Non-pigmented ciliary epithelial cell (primary cell): ENCODE data around the gene TMEM201.

Source experiments
- DNase-seq: peaks from one replicate; pipeline ENCODE4 v3.0.0-alpha.2; 2010; ENCODE audit warnings: low read depth

The TMEM201 gene

DNA sequence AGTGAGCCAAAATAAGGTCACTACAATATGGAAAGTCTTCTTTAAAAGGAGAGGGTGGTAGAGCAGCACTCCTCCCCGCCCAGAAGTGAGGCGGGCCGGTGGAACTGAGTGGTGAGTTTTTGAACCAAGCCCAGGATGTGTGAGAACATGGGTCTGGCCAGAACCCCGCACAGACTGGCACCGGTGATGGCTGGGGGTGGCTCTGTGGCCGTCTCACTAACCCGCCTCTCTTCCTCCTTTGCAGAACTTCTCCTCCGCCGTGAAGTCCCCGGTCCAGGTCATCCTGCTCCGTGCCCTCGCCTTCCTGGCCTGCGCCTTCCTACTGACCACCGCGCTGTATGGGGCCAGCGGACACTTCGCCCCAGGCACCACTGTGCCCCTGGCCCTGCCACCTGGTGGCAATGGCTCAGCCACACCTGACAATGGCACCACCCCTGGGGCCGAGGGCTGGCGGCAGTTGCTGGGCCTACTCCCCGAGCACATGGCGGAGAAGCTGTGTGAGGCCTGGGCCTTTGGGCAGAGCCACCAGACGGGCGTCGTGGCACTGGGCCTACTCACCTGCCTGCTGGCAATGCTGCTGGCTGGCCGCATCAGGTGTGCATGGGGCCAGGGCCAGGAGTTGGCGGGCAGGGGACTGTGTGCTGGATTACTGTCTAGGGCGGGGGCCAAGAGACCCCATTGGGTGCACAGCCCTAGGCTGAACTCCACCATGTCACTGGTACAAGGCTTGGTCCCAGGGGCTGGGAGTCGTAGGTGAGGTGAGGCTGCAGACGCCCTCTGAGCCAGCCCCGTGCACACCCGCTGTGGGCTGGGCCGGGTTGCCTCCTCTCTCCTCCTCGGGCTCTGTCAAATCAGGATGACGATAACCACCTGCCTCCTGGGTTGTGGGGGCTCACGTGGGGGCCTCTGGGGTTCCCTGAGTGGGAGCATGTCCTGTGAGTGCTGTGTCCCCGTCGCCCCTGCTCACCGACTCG lies 12.4 kb downstream of the TMEM201 start:
- no peak for DNase-seq

- DNase-seq: no peak
Observed at GRCh38 chr1:9601942-9602793, 13.5 kb downstream of the TMEM201 start.

DNA sequence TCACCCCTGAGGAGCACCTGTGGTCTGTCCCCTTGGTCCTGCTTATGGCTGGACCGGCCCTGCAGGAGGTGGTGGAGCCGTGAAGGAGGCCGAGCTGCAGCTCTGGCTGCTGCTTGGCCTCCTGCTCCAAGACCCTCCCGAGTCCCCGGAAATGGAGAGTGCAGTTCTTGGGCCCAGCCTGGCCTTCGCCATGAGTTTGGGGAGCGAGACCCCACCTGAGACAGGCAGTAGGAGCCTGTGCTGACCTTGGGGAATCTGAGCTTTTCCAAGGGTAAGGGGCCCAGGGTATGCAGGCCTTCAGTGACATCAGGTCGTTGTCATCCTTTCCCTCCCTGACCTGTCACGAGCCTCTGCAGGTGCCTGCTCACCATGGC lies 14.1 kb downstream of the TMEM201 start:
- no peak for DNase-seq

GRCh38 chr1:9603307-9603706 lies 14.6 kb downstream of the TMEM201 start:
- no peak for DNase-seq

- DNase-seq: no peak
Observed at GRCh38 chr1:9603766-9604753, 15.3 kb downstream of the TMEM201 start.

DNA sequence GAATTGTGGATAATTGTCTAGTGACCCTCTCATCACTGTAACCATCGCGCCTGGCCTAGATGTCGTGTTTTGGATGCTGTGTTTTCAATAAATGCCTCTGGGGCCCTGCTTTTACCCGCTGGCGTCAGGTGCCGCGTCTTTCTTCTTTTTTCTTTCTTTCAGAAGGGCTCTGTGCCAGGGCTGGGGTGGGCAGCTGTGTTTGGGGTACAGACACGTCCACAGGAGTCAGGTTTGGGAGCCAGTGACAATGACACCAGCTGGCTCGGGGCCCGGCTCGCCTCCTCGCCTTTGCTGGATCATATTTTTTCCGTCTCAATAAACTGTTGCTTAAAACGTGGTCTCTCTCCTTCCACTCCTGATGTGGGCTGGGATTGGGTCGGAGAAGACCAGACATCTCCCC lies 16.1 kb downstream of the TMEM201 start:
- DNase-seq: no peak

GRCh38 chr1:9605946-9606455 lies 17.3 kb downstream of the TMEM201 start:
- DNase-seq: no peak

DNA sequence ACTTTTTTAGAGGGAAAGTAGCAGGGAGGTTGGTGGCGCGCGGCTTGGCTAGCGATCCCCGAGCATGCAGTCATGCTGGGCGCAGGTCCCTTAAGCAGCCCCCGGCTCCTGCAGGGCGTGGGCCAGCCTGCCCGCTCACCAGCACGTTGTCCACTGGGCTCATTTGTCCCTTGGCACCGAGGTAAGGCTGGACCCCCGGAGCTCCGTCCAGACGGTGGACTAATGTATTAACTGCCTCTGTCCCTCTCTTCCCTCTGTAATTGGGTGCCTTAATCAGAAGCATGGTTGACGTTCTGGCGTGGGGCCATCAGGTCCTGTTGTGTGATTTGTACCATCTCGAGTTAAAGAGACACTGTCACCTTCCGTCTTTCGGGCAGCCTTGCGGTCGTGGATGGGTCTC lies 17.7 kb downstream of the TMEM201 start:
- no peak for DNase-seq

DNA sequence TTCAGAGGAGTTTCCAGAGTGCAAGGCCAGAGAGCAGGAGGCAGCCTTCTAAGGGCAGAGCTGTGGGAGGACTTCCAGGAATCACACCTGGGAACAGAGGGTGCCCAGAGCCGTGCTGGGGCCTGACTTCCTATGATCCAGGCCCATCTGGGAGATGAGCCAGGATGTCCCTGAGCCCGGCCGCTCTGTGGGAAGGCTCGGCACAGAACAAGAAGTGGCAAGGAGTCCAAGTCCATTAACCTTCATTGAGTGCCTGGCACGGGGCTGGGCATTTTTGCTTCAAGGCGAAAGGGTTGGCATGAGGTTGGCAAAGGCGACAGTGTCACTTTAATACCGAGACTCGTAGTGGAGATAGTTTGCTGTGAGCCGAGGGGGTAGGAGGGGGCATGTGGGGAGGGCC lies 18.2 kb downstream of the TMEM201 start:
- DNase-seq: no peak

DNA sequence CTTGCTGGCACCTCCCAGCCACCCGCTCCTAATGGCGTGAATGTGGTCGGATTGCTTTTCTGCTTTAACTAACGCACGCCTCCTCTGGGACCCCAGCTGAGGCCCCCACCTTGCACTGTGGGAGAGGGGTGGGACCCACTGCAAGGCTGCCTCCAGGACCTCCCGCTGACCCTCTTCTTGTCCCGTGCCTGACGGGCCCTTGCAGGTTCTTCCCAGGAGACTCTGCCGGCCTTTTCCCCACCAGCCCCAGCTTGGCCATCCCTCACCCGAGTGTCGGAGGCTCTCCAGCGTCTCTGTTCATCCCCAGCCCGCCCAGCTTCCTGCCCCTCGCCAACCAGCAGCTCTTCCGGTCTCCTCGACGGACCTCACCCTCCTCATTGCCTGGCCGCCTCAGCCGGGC lies 18.6 kb downstream of the TMEM201 start:
- no peak for DNase-seq

- DNase-seq: no peak
Observed at GRCh38 chr1:9609998-9610397, 21.3 kb downstream of the TMEM201 start.

DNA sequence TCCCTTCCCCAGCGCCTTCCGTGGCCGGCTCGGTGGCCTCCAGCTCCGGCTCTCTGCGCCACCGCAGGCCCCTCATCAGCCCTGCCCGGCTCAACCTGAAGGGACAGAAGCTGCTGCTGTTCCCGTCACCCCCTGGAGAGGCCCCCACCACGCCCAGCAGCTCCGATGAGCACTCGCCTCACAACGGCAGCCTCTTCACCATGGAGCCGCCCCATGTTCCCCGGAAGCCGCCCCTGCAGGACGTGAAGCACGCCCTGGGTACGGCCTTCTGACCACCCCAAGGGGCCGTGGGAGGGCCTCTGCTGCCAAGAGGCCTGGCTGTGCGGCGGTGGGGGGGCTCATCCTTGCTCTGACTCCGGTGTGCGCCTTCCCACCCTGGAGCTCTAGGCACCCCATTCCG lies 21.8 kb downstream of the TMEM201 start:
- DNase-seq: no peak

DNA sequence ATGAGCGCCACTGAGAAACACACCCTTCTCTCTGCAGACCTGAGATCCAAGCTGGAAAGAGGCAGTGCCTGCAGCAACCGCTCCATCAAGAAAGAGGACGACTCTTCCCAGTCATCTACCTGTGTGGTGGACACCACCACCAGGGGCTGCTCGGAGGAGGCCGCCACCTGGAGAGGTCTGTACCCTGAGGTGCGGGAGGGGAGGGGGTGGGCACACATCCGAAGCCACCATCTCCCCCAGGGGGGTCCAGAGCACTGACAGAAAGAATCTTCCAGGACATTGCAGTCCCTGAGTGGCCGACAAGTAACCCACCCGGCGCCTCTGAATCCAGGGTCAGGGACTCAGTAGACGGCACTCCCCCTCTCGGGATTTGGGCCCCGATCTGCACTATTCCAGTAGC lies 23.0 kb downstream of the TMEM201 start:
- no peak for DNase-seq

- no peak for DNase-seq
Observed at GRCh38 chr1:9612162-9612845, 23.6 kb downstream of the TMEM201 start.

DNA sequence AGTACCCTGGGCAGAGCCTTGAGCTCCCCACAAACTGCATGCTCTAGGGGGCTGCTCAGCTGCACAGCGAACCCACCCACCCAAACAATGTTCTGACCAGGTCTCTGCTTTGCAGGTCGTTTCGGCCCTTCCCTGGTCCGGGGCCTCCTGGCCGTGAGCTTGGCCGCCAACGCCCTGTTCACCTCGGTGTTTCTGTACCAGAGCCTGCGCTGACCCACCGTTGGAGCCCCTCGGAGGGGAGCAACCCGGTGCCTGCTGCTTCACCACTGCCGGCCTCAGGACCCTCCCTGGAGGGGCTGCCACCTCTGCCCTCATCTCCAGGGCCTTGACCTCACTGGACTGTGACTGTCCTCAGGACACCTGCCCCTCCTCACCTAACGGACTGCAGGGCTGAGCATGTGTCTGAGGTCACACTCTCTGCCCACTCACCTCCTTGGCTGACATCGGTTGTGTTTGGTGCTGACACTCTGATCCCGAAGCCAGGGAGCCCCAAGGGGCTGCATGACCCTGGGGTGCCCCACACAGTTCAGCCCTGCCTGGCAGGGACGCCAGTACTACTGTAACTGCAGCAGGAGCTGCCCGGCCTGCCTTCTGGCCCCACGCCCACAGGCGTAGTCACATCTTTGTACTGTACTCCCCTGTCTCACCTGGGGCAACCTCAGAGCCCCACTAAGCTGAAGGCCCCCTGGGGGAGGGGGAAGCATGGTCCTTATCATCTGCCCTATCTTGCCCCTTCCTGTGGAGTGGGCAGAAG lies 24.3 kb downstream of the TMEM201 start:
- no peak for DNase-seq

GRCh38 chr1:9613625-9614299 lies 25.1 kb downstream of the TMEM201 start:
- DNase-seq: no peak

- no peak for DNase-seq
Observed at GRCh38 chr1:9615316-9616063, 26.8 kb downstream of the TMEM201 start.

DNA sequence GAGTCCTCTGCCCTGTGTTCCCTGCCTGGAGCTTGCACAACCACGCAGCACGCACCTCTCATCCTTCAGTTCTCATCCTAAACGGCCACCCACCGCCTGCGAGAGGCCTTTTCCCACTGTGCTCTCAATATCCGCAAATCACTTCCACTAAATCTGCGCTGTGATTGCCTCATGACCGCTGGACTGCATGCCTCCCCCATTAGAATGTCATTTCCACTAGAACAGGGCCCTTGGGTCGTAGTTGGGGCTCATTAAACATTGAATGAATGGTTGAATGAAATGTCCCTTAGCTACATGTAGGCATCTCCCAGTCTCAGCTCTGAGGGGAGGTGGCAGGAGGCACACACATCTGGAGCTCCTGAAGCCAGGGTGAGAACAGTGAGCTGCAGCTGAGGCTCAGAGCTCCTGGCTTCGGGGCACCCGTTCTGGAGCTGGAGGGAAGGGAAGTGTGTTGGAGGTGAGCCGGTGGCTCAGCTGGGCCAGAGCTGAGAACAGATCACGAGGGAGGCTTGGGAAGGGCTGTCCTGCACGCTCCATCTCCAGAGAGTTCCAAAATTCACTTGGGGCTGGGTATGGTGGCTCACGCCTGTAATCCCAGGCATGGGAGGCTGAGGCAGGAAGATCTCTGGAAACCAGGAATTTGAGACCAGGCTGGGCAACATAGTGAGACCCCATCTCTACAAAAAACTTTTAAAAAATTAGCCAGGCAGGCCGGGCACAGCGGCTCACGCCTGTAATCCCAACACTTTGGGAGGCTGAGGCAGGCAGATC lies 30.4 kb downstream of the TMEM201 start:
- DNase-seq: no peak
